C4-2B (cell line): Measurements from ENCODE around the gene ZNF3.

Source experiments
- ZFX ChIP-seq: fragments of 450-650 bp; IDR thresholded peaks from 2 replicates; pipeline ENCODE4 v1.6.1; 2017
- TF ChIP-seq, protein P1 (sequence below): fragments of 450-650 bp; conservative IDR thresholded peaks from 2 replicates; pipeline ENCODE4 v1.5.1; 2017; ENCODE audit warnings: mild to moderate bottlenecking

DNA sequence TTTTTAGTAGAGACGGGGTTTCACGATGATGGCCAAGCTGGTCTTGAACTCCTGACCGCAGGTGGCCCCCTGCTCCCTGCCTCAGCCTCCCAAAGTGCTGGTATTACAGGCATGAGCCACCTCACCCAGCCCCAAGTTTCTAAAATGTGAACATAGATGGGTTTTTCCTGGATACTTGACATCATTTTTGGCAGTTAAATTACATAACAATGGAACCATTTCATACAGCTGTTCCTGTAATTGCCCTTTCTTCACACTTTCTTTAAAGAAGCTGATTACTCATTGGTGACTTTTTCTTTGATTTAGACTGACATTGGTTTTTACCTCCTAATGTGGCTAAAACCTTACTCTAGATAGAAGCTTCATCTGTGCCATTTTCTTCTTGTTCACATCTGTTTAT is 60.2 kb downstream of the ZNF3 start:
- TF ChIP-seq, protein P1, sequence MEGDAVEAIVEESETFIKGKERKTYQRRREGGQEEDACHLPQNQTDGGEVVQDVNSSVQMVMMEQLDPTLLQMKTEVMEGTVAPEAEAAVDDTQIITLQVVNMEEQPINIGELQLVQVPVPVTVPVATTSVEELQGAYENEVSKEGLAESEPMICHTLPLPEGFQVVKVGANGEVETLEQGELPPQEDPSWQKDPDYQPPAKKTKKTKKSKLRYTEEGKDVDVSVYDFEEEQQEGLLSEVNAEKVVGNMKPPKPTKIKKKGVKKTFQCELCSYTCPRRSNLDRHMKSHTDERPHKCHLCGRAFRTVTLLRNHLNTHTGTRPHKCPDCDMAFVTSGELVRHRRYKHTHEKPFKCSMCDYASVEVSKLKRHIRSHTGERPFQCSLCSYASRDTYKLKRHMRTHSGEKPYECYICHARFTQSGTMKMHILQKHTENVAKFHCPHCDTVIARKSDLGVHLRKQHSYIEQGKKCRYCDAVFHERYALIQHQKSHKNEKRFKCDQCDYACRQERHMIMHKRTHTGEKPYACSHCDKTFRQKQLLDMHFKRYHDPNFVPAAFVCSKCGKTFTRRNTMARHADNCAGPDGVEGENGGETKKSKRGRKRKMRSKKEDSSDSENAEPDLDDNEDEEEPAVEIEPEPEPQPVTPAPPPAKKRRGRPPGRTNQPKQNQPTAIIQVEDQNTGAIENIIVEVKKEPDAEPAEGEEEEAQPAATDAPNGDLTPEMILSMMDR: no peak
- TF ChIP-seq ZFX: no peak
